Memory B cell (primary cell): ENCODE measurements around the gene XRCC1.
A peak's percentile ranks its signal among the peaks of the same experiment; 100 is the strongest.

ENCODE experiments used
- ATAC-seq: fragments of 150-1000 bp; cut with Tn5 transposase; 2 replicates; pipeline ENCODE4 v1.10.0; 2021; ENCODE audit warnings: low read depth, mild to moderate bottlenecking, moderate library complexity
- DNase-seq, 2 donors: peaks; one replicate each; pipeline ENCODE4 v3.0.0; 2022; ENCODE audit warnings: low spot score in 2 of 2
- H3K27ac Mint-ChIP-seq: one replicate; pipeline ENCODE4 v1.8.0; 2022; ENCODE audit warnings: mild to moderate bottlenecking, moderate library complexity, mixed read lengths
- H3K27me3 Mint-ChIP-seq: one replicate; pipeline ENCODE4 v1.8.0; 2022; ENCODE audit warnings: mixed read lengths
- H3K36me3 Mint-ChIP-seq: one replicate; pipeline ENCODE4 v1.8.0; 2022; ENCODE audit warnings: mild to moderate bottlenecking, mixed read lengths
- H3K4me1 Mint-ChIP-seq: one replicate; pipeline ENCODE4 v1.8.0; 2022; ENCODE audit warnings: mixed read lengths
- H3K4me3 Mint-ChIP-seq: one replicate; pipeline ENCODE4 v1.8.0; 2022; ENCODE audit warnings: mild to moderate bottlenecking, moderate library complexity, mixed read lengths
- H3K9me3 Mint-ChIP-seq: one replicate; pipeline ENCODE4 v1.8.0; 2022; ENCODE audit warnings: mixed read lengths

The XRCC1 gene

GRCh38 chr19:43574424-43575155 lies 737 bp downstream of the XRCC1 start:
- ATAC-seq: no peak
- Mint-ChIP-seq H3K9me3 (no peaks in the 10 kb centered on the region), H3K4me3 (peak overlapping the region; percentile 91), H3K4me1 (peaks cover 31% of the 10 kb centered on the region), H3K36me3 (peaks cover 6% of the 10 kb centered on the region), H3K27me3 (peaks cover 4% of the 10 kb centered on the region), H3K27ac (peak overlapping the region; percentile 98)
- no peak for DNase-seq

- H3K27ac Mint-ChIP-seq: peak overlapping the region; percentile 17
- ATAC-seq: no peak
- no peak overlapping the region for H3K4me3 Mint-ChIP-seq
- H3K4me1 Mint-ChIP-seq: peaks cover 24% of the 10 kb centered on the region
- no peaks in the 10 kb centered on the region for H3K9me3 Mint-ChIP-seq
- H3K36me3 Mint-ChIP-seq: peaks cover 5% of the 10 kb centered on the region
- DNase-seq: no peak
- no peaks in the 10 kb centered on the region for H3K27me3 Mint-ChIP-seq
Measured at GRCh38 chr19:43572171-43572588, 3.1 kb downstream of the XRCC1 start.

GRCh38 chr19:43570174-43570791 lies 5.0 kb downstream of the XRCC1 start:
- peak overlapping the region; percentile 45 for H3K27ac Mint-ChIP-seq

GRCh38 chr19:43569657-43570056 lies 5.7 kb downstream of the XRCC1 start:
- Mint-ChIP-seq H3K27ac (no peak overlapping the region), H3K4me1 (peaks cover 21% of the 10 kb centered on the region), H3K9me3 (no peaks in the 10 kb centered on the region), H3K36me3 (peaks cover 8% of the 10 kb centered on the region), H3K4me3 (no peak overlapping the region), H3K27me3 (no peaks in the 10 kb centered on the region)
- no peak for ATAC-seq
- DNase-seq: no peak

More at GRCh38 chr19:43570174-43570791, 5.0 kb downstream of the XRCC1 start:
- no peak overlapping the region for H3K4me3 Mint-ChIP-seq
- ATAC-seq (peak; percentile 43), DNase-seq (no peak)
- H3K27me3 Mint-ChIP-seq: no peaks in the 10 kb centered on the region
- peaks cover 8% of the 10 kb centered on the region for H3K36me3 Mint-ChIP-seq
- no peaks in the 10 kb centered on the region for H3K9me3 Mint-ChIP-seq
- peaks cover 22% of the 10 kb centered on the region for H3K4me1 Mint-ChIP-seq

- H3K27me3 Mint-ChIP-seq: no peaks in the 10 kb centered on the region
- DNase-seq (no peak), ATAC-seq (no peak)
- H3K27ac Mint-ChIP-seq: peak overlapping the region; percentile 84
- peaks cover 41% of the 10 kb centered on the region for H3K4me1 Mint-ChIP-seq
- no peaks in the 10 kb centered on the region for H3K9me3 Mint-ChIP-seq
- H3K36me3 Mint-ChIP-seq: peaks cover 13% of the 10 kb centered on the region
- no peak overlapping the region for H3K4me3 Mint-ChIP-seq
Measured at GRCh38 chr19:43564800-43565199, 10.5 kb downstream of the XRCC1 start.

GRCh38 chr19:43563816-43564457 lies 11.4 kb downstream of the XRCC1 start:
- H3K27me3 Mint-ChIP-seq: no peaks in the 10 kb centered on the region
- H3K4me1 Mint-ChIP-seq: peaks cover 41% of the 10 kb centered on the region
- no peaks in the 10 kb centered on the region for H3K9me3 Mint-ChIP-seq
- DNase-seq: no peak
- peak overlapping the region; percentile 84 for H3K27ac Mint-ChIP-seq
- no peak for ATAC-seq
- H3K36me3 Mint-ChIP-seq: peaks cover 15% of the 10 kb centered on the region
- no peak overlapping the region for H3K4me3 Mint-ChIP-seq

GRCh38 chr19:43562698-43563241 lies 12.6 kb downstream of the XRCC1 start:
- peak overlapping the region; percentile 84 for H3K27ac Mint-ChIP-seq
- peaks cover 41% of the 10 kb centered on the region for H3K4me1 Mint-ChIP-seq
- DNase-seq (peak; percentile 64 to 71), ATAC-seq (peak; percentile 91)
- peaks cover 13% of the 10 kb centered on the region for H3K36me3 Mint-ChIP-seq
- no peaks in the 10 kb centered on the region for H3K27me3 Mint-ChIP-seq
- peak overlapping the region; percentile 67 for H3K4me3 Mint-ChIP-seq
- H3K9me3 Mint-ChIP-seq: no peaks in the 10 kb centered on the region

- H3K27ac Mint-ChIP-seq: peak overlapping the region; percentile 84
- no peaks in the 10 kb centered on the region for H3K9me3 Mint-ChIP-seq
- no peak for ATAC-seq
- no peak for DNase-seq
- peaks cover 15% of the 10 kb centered on the region for H3K36me3 Mint-ChIP-seq
- H3K4me1 Mint-ChIP-seq: peaks cover 41% of the 10 kb centered on the region
- H3K27me3 Mint-ChIP-seq: no peaks in the 10 kb centered on the region
- H3K4me3 Mint-ChIP-seq: peak overlapping the region; percentile 67
Measured at GRCh38 chr19:43562226-43562697, 13.1 kb downstream of the XRCC1 start.

GRCh38 chr19:43561139-43561970 lies 14.0 kb downstream of the XRCC1 start:
- Mint-ChIP-seq H3K4me1 (peaks cover 39% of the 10 kb centered on the region), H3K27ac (peak overlapping the region; percentile 84), H3K4me3 (peak overlapping the region; percentile 15), H3K9me3 (no peaks in the 10 kb centered on the region), H3K36me3 (peaks cover 13% of the 10 kb centered on the region), H3K27me3 (no peaks in the 10 kb centered on the region)
- DNase-seq: no peak
- ATAC-seq: no peak

GRCh38 chr19:43560687-43561086 lies 14.6 kb downstream of the XRCC1 start:
- Mint-ChIP-seq H3K4me3 (no peak overlapping the region), H3K36me3 (peaks cover 13% of the 10 kb centered on the region), H3K27me3 (no peaks in the 10 kb centered on the region), H3K27ac (peak overlapping the region; percentile 84), H3K9me3 (no peaks in the 10 kb centered on the region), H3K4me1 (peaks cover 39% of the 10 kb centered on the region)
- no peak for DNase-seq
- ATAC-seq: no peak

GRCh38 chr19:43555185-43555770 lies 20.0 kb downstream of the XRCC1 start:
- DNase-seq: peak; percentile 77 to 81
- Mint-ChIP-seq H3K9me3 (no peaks in the 10 kb centered on the region), H3K4me3 (no peak overlapping the region), H3K4me1 (peaks cover 9% of the 10 kb centered on the region), H3K27me3 (no peaks in the 10 kb centered on the region), H3K27ac (no peak overlapping the region), H3K36me3 (peaks cover 26% of the 10 kb centered on the region)
- peak; percentile 95 for ATAC-seq

GRCh38 chr19:43554317-43554895 lies 20.9 kb downstream of the XRCC1 start:
- ATAC-seq (no peak), DNase-seq (no peak)
- Mint-ChIP-seq H3K27me3 (no peaks in the 10 kb centered on the region), H3K4me1 (peaks cover 7% of the 10 kb centered on the region), H3K4me3 (no peak overlapping the region), H3K36me3 (peaks cover 23% of the 10 kb centered on the region), H3K9me3 (no peaks in the 10 kb centered on the region), H3K27ac (no peak overlapping the region)

- H3K27me3 Mint-ChIP-seq: no peaks in the 10 kb centered on the region
- no peak for ATAC-seq
- no peaks in the 10 kb centered on the region for H3K9me3 Mint-ChIP-seq
- no peak overlapping the region for H3K27ac Mint-ChIP-seq
- peaks cover 7% of the 10 kb centered on the region for H3K4me1 Mint-ChIP-seq
- peaks cover 23% of the 10 kb centered on the region for H3K36me3 Mint-ChIP-seq
- no peak for DNase-seq
- no peak overlapping the region for H3K4me3 Mint-ChIP-seq
Measured at GRCh38 chr19:43553656-43554055, 21.7 kb downstream of the XRCC1 start.
